PC-9 (cell line): Measurements from ENCODE around the gene WBP2.

Source experiments
- EZH2 ChIP-seq: fragments of 200-600 bp; sonication (generic); IDR thresholded peaks from 2 replicates; pipeline ENCODE4 v1.8.0; 2017; ENCODE audit warnings: antibody characterized with exemption, low read depth
- TF ChIP-seq, protein P1 (sequence below): fragments of 200-600 bp; sonication (generic); conservative IDR thresholded peaks from 2 replicates; pipeline ENCODE4 v1.6.1; 2017; ENCODE audit warnings: mixed run types, antibody characterized with exemption, mild to moderate bottlenecking, moderate library complexity

DNA sequence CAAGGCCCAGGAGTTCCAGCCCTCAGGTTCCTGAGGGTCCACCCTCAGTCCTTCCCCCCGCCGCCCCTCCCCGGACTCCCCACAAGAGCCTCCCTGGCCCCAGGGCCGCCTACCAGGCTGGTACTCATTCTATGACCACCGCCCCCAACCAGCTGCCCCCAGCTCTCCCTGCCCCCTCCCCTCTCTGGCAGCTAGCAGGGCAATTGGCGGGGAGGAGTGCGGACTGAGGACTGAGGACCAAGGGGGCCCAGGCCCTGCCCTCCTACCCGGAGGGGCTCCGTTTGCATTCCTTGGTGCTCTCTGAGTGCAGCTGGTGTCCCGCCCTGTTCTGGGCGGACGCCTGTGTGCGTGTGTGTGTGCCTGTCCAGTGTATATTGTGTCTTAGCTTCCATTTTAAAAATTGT lies 30.0 kb downstream of the WBP2 start:
- TF ChIP-seq, protein P1, sequence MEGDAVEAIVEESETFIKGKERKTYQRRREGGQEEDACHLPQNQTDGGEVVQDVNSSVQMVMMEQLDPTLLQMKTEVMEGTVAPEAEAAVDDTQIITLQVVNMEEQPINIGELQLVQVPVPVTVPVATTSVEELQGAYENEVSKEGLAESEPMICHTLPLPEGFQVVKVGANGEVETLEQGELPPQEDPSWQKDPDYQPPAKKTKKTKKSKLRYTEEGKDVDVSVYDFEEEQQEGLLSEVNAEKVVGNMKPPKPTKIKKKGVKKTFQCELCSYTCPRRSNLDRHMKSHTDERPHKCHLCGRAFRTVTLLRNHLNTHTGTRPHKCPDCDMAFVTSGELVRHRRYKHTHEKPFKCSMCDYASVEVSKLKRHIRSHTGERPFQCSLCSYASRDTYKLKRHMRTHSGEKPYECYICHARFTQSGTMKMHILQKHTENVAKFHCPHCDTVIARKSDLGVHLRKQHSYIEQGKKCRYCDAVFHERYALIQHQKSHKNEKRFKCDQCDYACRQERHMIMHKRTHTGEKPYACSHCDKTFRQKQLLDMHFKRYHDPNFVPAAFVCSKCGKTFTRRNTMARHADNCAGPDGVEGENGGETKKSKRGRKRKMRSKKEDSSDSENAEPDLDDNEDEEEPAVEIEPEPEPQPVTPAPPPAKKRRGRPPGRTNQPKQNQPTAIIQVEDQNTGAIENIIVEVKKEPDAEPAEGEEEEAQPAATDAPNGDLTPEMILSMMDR, result no peak
- no peak for TF ChIP-seq EZH2
